ENCODE measurements around the gene PLEKHA6. TPM values are rescaled to one million over a fixed set of nuclear protein-coding genes. Genes with fewer than 3 reads are reported as not detected.
A peak's percentile ranks its signal among the peaks of the same experiment; 100 is the strongest.

PLEKHA6 gene
- total RNA-seq, 4 donors from 2014 or later, result 8.7 to 17.8 (median 11.4) TPM

- 60 to 61% methylated on average over 2 to 7 of the region's 13 CpGs for WGBS, 2 donors (ENCODE audit: low coverage in 1 of 2)
These were observed 9.4 kb upstream of the PLEKHA6 start for GRCh38 chr1:204368996-204369726.

GRCh38 chr1:204367956-204368355 is 8.2 kb upstream of the PLEKHA6 start:
- H3K4me1 ChIP-seq, result peaks cover 0 to 20% (median 4%) of the 10 kb centered on the region in 3 donors
- no peak overlapping the region for H3K27ac ChIP-seq
- WGBS, 2 donors (ENCODE audit: low coverage in 1 of 2), result 64 to 69% methylated on average over 8 to 9 of the region's 10 CpGs
- TF ChIP-seq POLR2AphosphoS5 (IDR thresholded peaks at IDR 0.05) (no peak), EP300 (IDR thresholded peaks at IDR 0.05) (no peak), POLR2A (IDR thresholded peaks at IDR 0.05) (no peak)
- TF ChIP-seq, protein P1, sequence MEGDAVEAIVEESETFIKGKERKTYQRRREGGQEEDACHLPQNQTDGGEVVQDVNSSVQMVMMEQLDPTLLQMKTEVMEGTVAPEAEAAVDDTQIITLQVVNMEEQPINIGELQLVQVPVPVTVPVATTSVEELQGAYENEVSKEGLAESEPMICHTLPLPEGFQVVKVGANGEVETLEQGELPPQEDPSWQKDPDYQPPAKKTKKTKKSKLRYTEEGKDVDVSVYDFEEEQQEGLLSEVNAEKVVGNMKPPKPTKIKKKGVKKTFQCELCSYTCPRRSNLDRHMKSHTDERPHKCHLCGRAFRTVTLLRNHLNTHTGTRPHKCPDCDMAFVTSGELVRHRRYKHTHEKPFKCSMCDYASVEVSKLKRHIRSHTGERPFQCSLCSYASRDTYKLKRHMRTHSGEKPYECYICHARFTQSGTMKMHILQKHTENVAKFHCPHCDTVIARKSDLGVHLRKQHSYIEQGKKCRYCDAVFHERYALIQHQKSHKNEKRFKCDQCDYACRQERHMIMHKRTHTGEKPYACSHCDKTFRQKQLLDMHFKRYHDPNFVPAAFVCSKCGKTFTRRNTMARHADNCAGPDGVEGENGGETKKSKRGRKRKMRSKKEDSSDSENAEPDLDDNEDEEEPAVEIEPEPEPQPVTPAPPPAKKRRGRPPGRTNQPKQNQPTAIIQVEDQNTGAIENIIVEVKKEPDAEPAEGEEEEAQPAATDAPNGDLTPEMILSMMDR (IDR thresholded peaks at IDR 0.05), result no peak
- no peaks in the 10 kb centered on the region for H3K36me3 ChIP-seq
- ATAC-seq, result no peak
- H3K27me3 ChIP-seq, result peaks cover 54% of the 10 kb centered on the region
- no peaks in the 10 kb centered on the region for H3K9me3 ChIP-seq
- H3K4me3 ChIP-seq, result no peak overlapping the region

More at GRCh38 chr1:204368996-204369726, 9.4 kb upstream of the PLEKHA6 start:
- Histone ChIP-seq H3K9me3 (no peaks in the 10 kb centered on the region), H3K4me3 (no peak overlapping the region), H3K27me3 (peaks cover 61% of the 10 kb centered on the region), H3K27ac (no peak overlapping the region), H3K36me3 (no peaks in the 10 kb centered on the region), H3K4me1 (peaks cover 0 to 8% (median 0%) of the 10 kb centered on the region in 3 donors)
- no peak for ATAC-seq
- TF ChIP-seq, protein P1 (IDR thresholded peaks at IDR 0.05), result no peak
- TF ChIP-seq POLR2A (IDR thresholded peaks at IDR 0.05), result no peak
- TF ChIP-seq POLR2AphosphoS5 (IDR thresholded peaks at IDR 0.05), result no peak
- no peak for TF ChIP-seq EP300 (IDR thresholded peaks at IDR 0.05)

- Histone ChIP-seq H3K27me3 (peaks cover 58% of the 10 kb centered on the region), H3K9me3 (no peaks in the 10 kb centered on the region)
- TF ChIP-seq EP300 (IDR thresholded peaks at IDR 0.05) (no peak), POLR2AphosphoS5 (IDR thresholded peaks at IDR 0.05) (no peak), POLR2A (IDR thresholded peaks at IDR 0.05) (no peak)
- TF ChIP-seq, protein P1 (IDR thresholded peaks at IDR 0.05), result no peak
These were observed 7.6 kb upstream of the PLEKHA6 start for GRCh38 chr1:204367193-204367858.

DNA sequence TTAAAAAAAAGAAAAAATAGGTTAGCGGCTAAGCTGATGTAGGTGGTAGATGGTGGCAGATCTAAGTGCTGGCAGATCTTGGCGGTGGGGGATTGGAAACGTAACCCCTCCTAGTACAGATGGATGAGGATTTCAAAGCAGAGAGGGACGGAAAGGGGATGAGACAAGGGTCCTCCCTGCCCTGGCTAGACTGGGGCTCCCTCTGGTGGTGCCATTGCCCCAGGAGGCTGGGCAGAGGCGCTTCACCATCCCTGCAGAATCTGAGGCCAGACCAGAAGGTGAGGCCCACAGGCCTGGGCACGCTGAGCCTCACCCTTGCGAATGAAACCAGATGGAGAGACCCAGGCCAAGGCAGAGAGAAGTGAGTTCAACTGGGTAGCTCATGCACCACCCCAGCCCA is 7.0 kb upstream of the PLEKHA6 start:
- ATAC-seq, result no peak

More at GRCh38 chr1:204367193-204367858, 7.6 kb upstream of the PLEKHA6 start:
- no peak for ATAC-seq
- H3K36me3 ChIP-seq, result no peaks in the 10 kb centered on the region
- peaks cover 0 to 21% (median 4%) of the 10 kb centered on the region in 3 donors for H3K4me1 ChIP-seq
- no peak overlapping the region for H3K4me3 ChIP-seq
- no peak overlapping the region for H3K27ac ChIP-seq
- WGBS, 2 donors (ENCODE audit: low coverage in 1 of 2), result 72 to 87% methylated on average over 9 to 10 of the region's 16 CpGs

More for the DNA sequence above, 7.0 kb upstream of the PLEKHA6 start:
- no peak overlapping the region for H3K4me3 ChIP-seq
- TF ChIP-seq POLR2AphosphoS5 (IDR thresholded peaks at IDR 0.05) (no peak), EP300 (IDR thresholded peaks at IDR 0.05) (no peak)
- TF ChIP-seq, protein P1 (IDR thresholded peaks at IDR 0.05), result peak in 1 of 4 experiments; percentile 24
- H3K27me3 ChIP-seq, result peaks cover 63% of the 10 kb centered on the region
- no peak overlapping the region for H3K27ac ChIP-seq
- H3K9me3 ChIP-seq, result no peaks in the 10 kb centered on the region
- H3K4me1 ChIP-seq, result peaks cover 0 to 21% (median 4%) of the 10 kb centered on the region in 3 donors
- WGBS, 2 donors (ENCODE audit: low coverage in 1 of 2), result 82 to 88% methylated on average over 2 to 4 of the region's 7 CpGs
- no peaks in the 10 kb centered on the region for H3K36me3 ChIP-seq
